Sigmoid colon (tissue), 4 donors: Measurements from ENCODE around the gene ACTR5.

Experiments
- CTCF ChIP-seq, 4 experiments: fragments of 450-650 bp in 3 of 4; fragments of 200-600 bp in 1 of 4; IDR thresholded peaks; one replicate each; pipeline ENCODE4 v1.5.1; 2016 to 2019; ENCODE audit warnings: antibody characterized with exemption in 4 of 4, mild to moderate bottlenecking in 3 of 4, moderate library complexity in 2 of 4
- EP300 ChIP-seq, 4 donors: sonication (generic); formaldehyde crosslinking; IDR thresholded peaks; one replicate each; pipeline ENCODE4 v1.6.1; 2017; ENCODE audit warnings: antibody characterized with exemption in 4 of 4
- POLR2A ChIP-seq, 2 donors: fragments of 450-650 bp; IDR thresholded peaks; one replicate each; pipeline ENCODE4 v1.6.1; 2016; ENCODE audit warnings: antibody characterized with exemption in 2 of 2, mild to moderate bottlenecking in 2 of 2, moderate library complexity in 2 of 2
- POLR2AphosphoS5 ChIP-seq, 4 donors: sonication (generic); formaldehyde crosslinking; IDR thresholded peaks; one replicate each; pipeline ENCODE4 v1.6.1; 2017; ENCODE audit warnings: antibody characterized with exemption in 4 of 4

GRCh38 chr20:38760978-38761377, 12.7 kb downstream of the ACTR5 start:
- no peak for TF ChIP-seq CTCF (IDR thresholded peaks at IDR 0.05)
- TF ChIP-seq POLR2AphosphoS5 (IDR thresholded peaks at IDR 0.05) = no peak
- no peak for TF ChIP-seq EP300 (IDR thresholded peaks at IDR 0.05)
- no peak for TF ChIP-seq POLR2A (IDR thresholded peaks at IDR 0.05)
